Osteocyte (in vitro differentiated cells): ENCODE data around the gene TALDO1. TPM values are rescaled to one million over a fixed set of nuclear protein-coding genes. Genes with fewer than 3 reads are reported as not detected.

ENCODE experiments used
- DNase-seq: peaks from one replicate; pipeline ENCODE4 v3.0.0; 2021; ENCODE audit warnings: mixed read lengths; ENCODE audit not compliant: unreplicated experiment; ENCODE audit errors: extremely low spot score
- H3K27ac Mint-ChIP-seq: one replicate; pipeline ENCODE4 v1.8.0; 2021; ENCODE audit warnings: mild to moderate bottlenecking, mixed read lengths; ENCODE audit not compliant: unreplicated experiment
- H3K27me3 Mint-ChIP-seq: one replicate; pipeline ENCODE4 v1.8.0; 2021; ENCODE audit warnings: mixed read lengths; ENCODE audit not compliant: unreplicated experiment
- H3K36me3 Mint-ChIP-seq: one replicate; pipeline ENCODE4 v1.8.0; 2021; ENCODE audit warnings: mixed read lengths; ENCODE audit not compliant: unreplicated experiment
- H3K4me1 Mint-ChIP-seq: one replicate; pipeline ENCODE4 v1.8.0; 2021; ENCODE audit warnings: mixed read lengths; ENCODE audit not compliant: unreplicated experiment
- H3K4me3 Mint-ChIP-seq: one replicate; pipeline ENCODE4 v1.8.0; 2021; ENCODE audit warnings: mild to moderate bottlenecking, moderate library complexity, mixed read lengths; ENCODE audit not compliant: unreplicated experiment
- H3K9me3 Mint-ChIP-seq: one replicate; pipeline ENCODE4 v1.8.0; 2021; ENCODE audit warnings: mixed read lengths; ENCODE audit not compliant: unreplicated experiment
- total RNA-seq: library from RNA; stranded (reverse); gene quantifications from 2 replicates; pipeline ENCODE4 v1.2.1, GENCODE V29; 2021
- TF ChIP-seq, protein P1 (sequence below): fragments of 200-600 bp; sonication (generic); IDR thresholded peaks from 2 replicates; pipeline ENCODE4 v1.5.0; 2021; ENCODE audit warnings: antibody characterized with exemption, mild to moderate bottlenecking, moderate library complexity

The TALDO1 gene
- total RNA-seq, 1 donor from 2014 or later, result 171 TPM

- TF ChIP-seq, protein P1, sequence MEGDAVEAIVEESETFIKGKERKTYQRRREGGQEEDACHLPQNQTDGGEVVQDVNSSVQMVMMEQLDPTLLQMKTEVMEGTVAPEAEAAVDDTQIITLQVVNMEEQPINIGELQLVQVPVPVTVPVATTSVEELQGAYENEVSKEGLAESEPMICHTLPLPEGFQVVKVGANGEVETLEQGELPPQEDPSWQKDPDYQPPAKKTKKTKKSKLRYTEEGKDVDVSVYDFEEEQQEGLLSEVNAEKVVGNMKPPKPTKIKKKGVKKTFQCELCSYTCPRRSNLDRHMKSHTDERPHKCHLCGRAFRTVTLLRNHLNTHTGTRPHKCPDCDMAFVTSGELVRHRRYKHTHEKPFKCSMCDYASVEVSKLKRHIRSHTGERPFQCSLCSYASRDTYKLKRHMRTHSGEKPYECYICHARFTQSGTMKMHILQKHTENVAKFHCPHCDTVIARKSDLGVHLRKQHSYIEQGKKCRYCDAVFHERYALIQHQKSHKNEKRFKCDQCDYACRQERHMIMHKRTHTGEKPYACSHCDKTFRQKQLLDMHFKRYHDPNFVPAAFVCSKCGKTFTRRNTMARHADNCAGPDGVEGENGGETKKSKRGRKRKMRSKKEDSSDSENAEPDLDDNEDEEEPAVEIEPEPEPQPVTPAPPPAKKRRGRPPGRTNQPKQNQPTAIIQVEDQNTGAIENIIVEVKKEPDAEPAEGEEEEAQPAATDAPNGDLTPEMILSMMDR, result no peak
- Mint-ChIP-seq H3K9me3 (no peaks in the 10 kb centered on the region), H3K36me3 (peaks cover 11% of the 10 kb centered on the region), H3K4me3 (no peak overlapping the region), H3K4me1 (peaks cover 55% of the 10 kb centered on the region), H3K27ac (no peak overlapping the region), H3K27me3 (no peaks in the 10 kb centered on the region)
- DNase-seq, result no peak
These were observed 45.4 kb upstream of the TALDO1 start for GRCh38 chr11:701741-702461.

- H3K9me3 Mint-ChIP-seq, result no peaks in the 10 kb centered on the region
- DNase-seq, result no peak
- peaks cover 55% of the 10 kb centered on the region for H3K4me1 Mint-ChIP-seq
- peak overlapping the region; percentile 57 for H3K27ac Mint-ChIP-seq
- TF ChIP-seq, protein P1, result no peak
- H3K36me3 Mint-ChIP-seq, result peaks cover 11% of the 10 kb centered on the region
- H3K4me3 Mint-ChIP-seq, result no peak overlapping the region
- H3K27me3 Mint-ChIP-seq, result no peaks in the 10 kb centered on the region
These were observed 44.5 kb upstream of the TALDO1 start for GRCh38 chr11:702462-703461.

- no peaks in the 10 kb centered on the region for H3K9me3 Mint-ChIP-seq
- no peaks in the 10 kb centered on the region for H3K27me3 Mint-ChIP-seq
- H3K27ac Mint-ChIP-seq, result peak overlapping the region; percentile 57
- peaks cover 9% of the 10 kb centered on the region for H3K36me3 Mint-ChIP-seq
- no peak for DNase-seq
- peaks cover 52% of the 10 kb centered on the region for H3K4me1 Mint-ChIP-seq
- no peak overlapping the region for H3K4me3 Mint-ChIP-seq
- TF ChIP-seq, protein P1, result no peak
These were observed 43.8 kb upstream of the TALDO1 start for GRCh38 chr11:703506-703905.

- TF ChIP-seq, protein P1, result no peak
- Mint-ChIP-seq H3K27me3 (no peaks in the 10 kb centered on the region), H3K27ac (peak overlapping the region; percentile 57), H3K4me3 (no peak overlapping the region), H3K4me1 (peaks cover 46% of the 10 kb centered on the region), H3K9me3 (no peaks in the 10 kb centered on the region), H3K36me3 (peaks cover 5% of the 10 kb centered on the region)
- no peak for DNase-seq
These were observed 43.0 kb upstream of the TALDO1 start for GRCh38 chr11:704228-704674.
